DND-41 (cell line): ENCODE data around the gene KIRREL3.

Experiments
- CTCF ChIP-seq: IDR thresholded peaks from 2 replicates; pipeline ENCODE4 v1.5.1; 2012; ENCODE audit warnings: borderline replicate concordance, low read length, moderate library complexity, mild to moderate bottlenecking; ENCODE audit not compliant: poor library complexity, severe bottlenecking; ENCODE audit errors: extremely low read depth
- EZH2 ChIP-seq: IDR thresholded peaks from 3 replicates; pipeline ENCODE4 v1.6.1; 2012; ENCODE audit warnings: borderline replicate concordance, low read depth, mild to moderate bottlenecking, moderate library complexity, low read length, inconsistent platforms; ENCODE audit not compliant: severe bottlenecking

DNA sequence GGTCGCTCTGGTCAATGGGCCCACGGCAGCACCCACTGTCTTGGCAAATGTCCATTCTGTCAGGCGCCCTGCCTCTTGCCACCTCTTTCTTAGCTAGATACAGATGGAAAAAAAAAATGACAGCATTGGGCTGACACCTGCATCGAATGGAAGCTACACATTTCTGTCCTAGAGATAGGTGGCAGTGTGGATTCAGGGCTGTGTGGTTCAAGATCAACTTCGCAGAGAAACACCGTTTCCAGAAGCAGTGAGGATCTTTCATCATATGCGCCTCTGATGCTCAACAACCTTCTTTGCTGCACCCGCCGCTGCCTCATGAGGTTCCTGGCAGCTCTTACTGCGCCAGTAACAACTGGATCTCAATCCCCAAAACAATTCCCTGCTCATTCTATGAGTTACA, 236.3 kb downstream of the KIRREL3 start:
- TF ChIP-seq EZH2, result no peak
- TF ChIP-seq CTCF, result peak; percentile 38
